Glomerular visceral epithelial cell (primary cell): ENCODE results near the gene NUP210.
"Not testable (repeated sequence)": the region's sequence is repeated elsewhere in the genome, so short reads cannot be mapped to it uniquely, and the experiment has no call there.

Source experiments
- DNase-seq: peaks from one replicate; pipeline ENCODE4 v3.0.0-alpha.2; 2016; ENCODE audit errors: extremely low spot score

Gene NUP210

GRCh38 chr3:13406190-13406589 is 13.9 kb downstream of the NUP210 start:
- DNase-seq = no peak

GRCh38 chr3:13405614-13406013 is 14.5 kb downstream of the NUP210 start:
- no peak for DNase-seq

GRCh38 chr3:13404626-13405452 is 15.3 kb downstream of the NUP210 start:
- DNase-seq = no peak

- DNase-seq = no peak
These were observed 16.3 kb downstream of the NUP210 start for GRCh38 chr3:13403847-13404246.

GRCh38 chr3:13403213-13403819 is 16.8 kb downstream of the NUP210 start:
- no peak for DNase-seq

GRCh38 chr3:13401149-13401548 is 19.0 kb downstream of the NUP210 start:
- peak; percentile 7 for DNase-seq

GRCh38 chr3:13400114-13400673 is 19.9 kb downstream of the NUP210 start:
- no peak for DNase-seq

GRCh38 chr3:13399603-13400002 is 20.5 kb downstream of the NUP210 start:
- DNase-seq = no peak

- DNase-seq = no peak
These were observed 22.8 kb downstream of the NUP210 start for GRCh38 chr3:13397316-13397715.

- no peak for DNase-seq
These were observed 25.8 kb downstream of the NUP210 start for GRCh38 chr3:13394363-13394762.

GRCh38 chr3:13393427-13394360 is 26.4 kb downstream of the NUP210 start:
- no peak for DNase-seq

GRCh38 chr3:13391308-13391707 is 28.8 kb downstream of the NUP210 start:
- no peak for DNase-seq

GRCh38 chr3:13389378-13389777 is 30.7 kb downstream of the NUP210 start:
- no peak for DNase-seq

GRCh38 chr3:13388816-13389215 is 31.3 kb downstream of the NUP210 start:
- DNase-seq = no peak

- no peak for DNase-seq
These were observed 34.7 kb downstream of the NUP210 start for GRCh38 chr3:13385373-13385965.

GRCh38 chr3:13380971-13381370 is 39.2 kb downstream of the NUP210 start:
- DNase-seq = no peak

- peak; percentile 62 for DNase-seq
These were observed 40.8 kb downstream of the NUP210 start for GRCh38 chr3:13379201-13379830.

GRCh38 chr3:13378155-13378554 is 42.0 kb downstream of the NUP210 start:
- peak; percentile 31 for DNase-seq

- not testable (repeated sequence) for DNase-seq
These were observed 42.4 kb downstream of the NUP210 start for GRCh38 chr3:13377741-13378140.

- no peak for DNase-seq
These were observed 43.1 kb downstream of the NUP210 start for GRCh38 chr3:13377021-13377420.

- DNase-seq = no peak
These were observed 44.0 kb downstream of the NUP210 start for GRCh38 chr3:13376091-13376490.
